SH-SY5Y (cell line): Measurements from ENCODE around the gene ZEB2.

Experiments used
- GATA2 ChIP-seq: IDR thresholded peaks from 2 replicates; pipeline ENCODE4 v1.6.1; 2011; ENCODE audit warnings: mild to moderate bottlenecking, low read depth, low read length
- GATA3 ChIP-seq: IDR thresholded peaks from 2 replicates; pipeline ENCODE4 v1.6.1; 2011; ENCODE audit warnings: low read depth, mild to moderate bottlenecking, low read length, moderate library complexity

DNA sequence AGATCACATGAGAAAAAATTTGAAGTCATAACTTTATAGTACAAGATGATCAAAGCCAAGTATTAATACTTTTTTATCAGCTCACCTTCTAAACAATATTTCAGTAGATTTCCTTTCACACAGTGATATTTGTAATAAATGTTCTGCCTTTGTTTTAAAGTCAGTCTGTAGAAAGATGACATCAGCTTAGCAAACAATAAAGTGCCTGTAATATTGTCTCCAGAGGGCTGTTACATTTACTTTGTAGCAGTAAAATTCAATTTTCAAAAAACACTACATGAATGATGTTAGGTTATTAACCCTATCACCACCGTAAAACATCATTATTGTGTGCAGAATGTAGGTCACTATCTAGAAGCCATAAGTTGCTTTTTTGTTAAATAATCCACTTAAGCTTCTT lies 49.6 kb downstream of the ZEB2 start:
- no peak for TF ChIP-seq GATA2
- TF ChIP-seq GATA3: no peak
